Stromal cell of bone marrow (primary cell): ENCODE results near the gene MT1M.
"Not testable (repeated sequence)": the region's sequence is repeated elsewhere in the genome, so short reads cannot be mapped to it uniquely, and the experiment has no call there.

Experiments used
- DNase-seq: peaks from one replicate; pipeline ENCODE4 v3.0.0-alpha.2; 2012; ENCODE audit warnings: low read depth

Gene MT1M

GRCh38 chr16:56649271-56649670, 16.8 kb downstream of the MT1M start:
- DNase-seq, result no peak

- no peak for DNase-seq
These were observed 17.4 kb downstream of the MT1M start for GRCh38 chr16:56649820-56650219.

GRCh38 chr16:56651586-56651985, 19.1 kb downstream of the MT1M start, which contains the start of gene MT1B:
Gene MT1B, plus strand, starts transcription at chr16:56651886. Its CDS starts 68 bp downstream, at chr16:56651954.
- DNase-seq, result no peak

- DNase-seq, result no peak
These were observed 20.1 kb downstream of the MT1M start for GRCh38 chr16:56652600-56652999.

GRCh38 chr16:56653218-56653617, 20.8 kb downstream of the MT1M start:
- no peak for DNase-seq

GRCh38 chr16:56657555-56658326, 25.3 kb downstream of the MT1M start, which contains the start of gene MT1F:
Gene MT1F, plus strand, starts transcription at chr16:56657959. Its CDS starts 100 bp downstream, at chr16:56658059.
- DNase-seq, result no peak

GRCh38 chr16:56658327-56658875, 25.9 kb downstream of the MT1M start:
- no peak for DNase-seq

- no peak for DNase-seq
These were observed 30.2 kb downstream of the MT1M start for GRCh38 chr16:56662357-56663354.

GRCh38 chr16:56664506-56664905, 32.0 kb downstream of the MT1M start:
- no peak for DNase-seq

GRCh38 chr16:56665286-56666261, 33.1 kb downstream of the MT1M start:
- not testable (repeated sequence) for DNase-seq

- DNase-seq, result no peak
These were observed 35.4 kb downstream of the MT1M start, which contains the start of gene MT1G for GRCh38 chr16:56667581-56668571. Gene MT1G, minus strand, starts transcription at chr16:56668065. Its CDS starts 72 bp downstream, at chr16:56667993.

GRCh38 chr16:56669005-56669839, 36.8 kb downstream of the MT1M start, which contains the start of gene MT1H:
Gene MT1H, plus strand, starts transcription at chr16:56669814. Its CDS starts 71 bp downstream, at chr16:56669885.
- no peak for DNase-seq

- no peak for DNase-seq
These were observed 37.6 kb downstream of the MT1M start for GRCh38 chr16:56669840-56670619.

- no peak for DNase-seq
These were observed 38.1 kb downstream of the MT1M start for GRCh38 chr16:56670620-56670934.

GRCh38 chr16:56671691-56672090, 39.2 kb downstream of the MT1M start:
- DNase-seq, result not testable (repeated sequence)

- DNase-seq, result not testable (repeated sequence)
These were observed 39.7 kb downstream of the MT1M start for GRCh38 chr16:56672171-56672570.

- DNase-seq, result no peak
These were observed 40.5 kb downstream of the MT1M start for GRCh38 chr16:56672761-56673536.
